Right lobe of liver (tissue), 6 donors: Measurements from ENCODE around the gene ZFP62. TPM values are rescaled to one million over a fixed set of nuclear protein-coding genes. Genes with fewer than 3 reads are reported as not detected.

ENCODE experiments used
- ATAC-seq, 4 donors: fragments of 200-7000 bp; cut with Tn5 transposase; one replicate each; pipeline ENCODE4 v1.9.1; 2020; ENCODE audit warnings: mild to moderate bottlenecking in 4 of 4, moderate library complexity in 4 of 4
- DNase-seq, 3 donors: peaks; one replicate each; pipeline ENCODE4 v3.0.0-alpha.2; 2020
- H3K27ac ChIP-seq, 3 donors: fragments of 200-600 bp; one replicate each; pipeline ENCODE4 v1.8.0; 2022
- H3K27me3 ChIP-seq, 2 donors: fragments of 200-600 bp; one replicate each; pipeline ENCODE4 v1.8.0; 2022
- H3K36me3 ChIP-seq, 4 donors: fragments of 200-600 bp; sonication (generic) in 1 of 4; one replicate each; pipeline versions ENCODE4 v1.5.1 to v1.8.0; 2017 to 2022; ENCODE audit warnings: control low read depth in 1 of 4
- H3K4me1 ChIP-seq, 4 donors: fragments of 200-600 bp; sonication (generic) in 1 of 4; one replicate each; pipeline versions ENCODE4 v1.5.1 to v1.8.0; 2017 to 2022; ENCODE audit warnings: control low read depth in 1 of 4
- H3K4me3 ChIP-seq, 3 donors: fragments of 200-600 bp; one replicate each; pipeline ENCODE4 v1.8.0; 2022
- H3K9me3 ChIP-seq, 4 donors: fragments of 200-600 bp; sonication (generic) in 1 of 4; one replicate each; pipeline versions ENCODE4 v1.5.1 to v1.8.0; 2017 to 2022; ENCODE audit warnings: control low read depth in 1 of 4
- CTCF ChIP-seq, 4 donors: fragments of 200-600 bp in 3 of 4; fragments of 450-650 bp in 1 of 4; IDR thresholded peaks; one replicate each; pipeline versions ENCODE4 v1.5.1 to v1.8.0; 2016 to 2022; ENCODE audit warnings: antibody characterized with exemption in 4 of 4, mild to moderate bottlenecking in 2 of 4
- POLR2A ChIP-seq: fragments of 450-650 bp; IDR thresholded peaks from one replicate; pipeline ENCODE4 v1.6.1; 2017; ENCODE audit warnings: antibody characterized with exemption, mild to moderate bottlenecking
- WGBS: methylation state at CpG from one replicate; pipeline ENCODE4 v1.1.6; 2018; ENCODE audit warnings: low coverage, low lambda C conversion rate; ENCODE audit not compliant: insufficient coverage; ENCODE audit errors: missing lambda C conversion rate; 5-methylcytosine and 5-hydroxymethylcytosine counted together
- intact Hi-C, 2 donors: fragments of 100-400 bp; cut with DNase I; formaldehyde crosslinking; loops; one replicate each; pipeline versions ENCODE4 v1.11.2 to v1.14.1; 2022
- total RNA-seq, 6 experiments: library from RNA; depleted of rRNA in 2 of 6; stranded (reverse); fragments of >200 nt in 2 of 6; fragmentation: NEBNext Ultra II Directional in 3 of 6; extraction: Animal tissue kit (Norgen Biotek cat#: 25700) in 3 of 6; gene quantifications; one replicate each; pipeline versions ENCODE4 v1.1.0 to v1.2.4, GENCODE V29; 2016 to 2023
- donor health status: DM: no; HTN: yes; CAD: no.
- donor health status: DM: no; HTN: no; CAD: no.
- donor health status: DM: no; HTN: no; CAD: no.
- donor health status: DM: no; HTN: yes; CAD: no.
- donor health status: DM: no; HTN: yes; CAD: no.

Gene ZFP62
- total RNA-seq, 6 experiments from 2014 or later: 3.6 to 9.0 (median 6.0) TPM

GRCh38 chr5:180848878-180849277 lies 12.2 kb downstream of the ZFP62 start:
- no peak for TF ChIP-seq POLR2A
- TF ChIP-seq CTCF (IDR thresholded peaks at IDR 0.05): no peak
- peaks cover 0 to 16% (median 15%) of the 10 kb centered on the region in 4 donors for H3K36me3 ChIP-seq
- H3K9me3 ChIP-seq: peaks cover 0 to 16% (median 7%) of the 10 kb centered on the region in 4 donors

GRCh38 chr5:180848265-180848664 lies 12.8 kb downstream of the ZFP62 start:
- Histone ChIP-seq H3K9me3 (peaks cover 0 to 16% (median 7%) of the 10 kb centered on the region in 4 donors), H3K36me3 (peaks cover 0 to 16% (median 15%) of the 10 kb centered on the region in 4 donors), H3K4me3 (no peak overlapping the region), H3K27me3 (no peaks in the 10 kb centered on the region), H3K27ac (no peak overlapping the region), H3K4me1 (peaks cover 0 to 7% (median 3%) of the 10 kb centered on the region in 4 donors)
- intact Hi-C loops: no loop called here
- DNase-seq: no peak
- 90% methylated on average over 1 of the region's 1 CpG for WGBS
- TF ChIP-seq CTCF (IDR thresholded peaks at IDR 0.05): no peak
- no peak for TF ChIP-seq POLR2A
- no peak for ATAC-seq

More at GRCh38 chr5:180848878-180849277, 12.2 kb downstream of the ZFP62 start:
- intact Hi-C loops: no loop called here
- Histone ChIP-seq H3K27ac (no peak overlapping the region), H3K4me3 (no peak overlapping the region), H3K4me1 (peaks cover 0 to 6% (median 3%) of the 10 kb centered on the region in 4 donors), H3K27me3 (no peaks in the 10 kb centered on the region)
- ATAC-seq: no peak
- DNase-seq: no peak
- WGBS: 100% methylated on average over 1 of the region's 1 CpG

GRCh38 chr5:180847026-180847425 lies 14.1 kb downstream of the ZFP62 start:
- Histone ChIP-seq H3K27ac (no peak overlapping the region), H3K27me3 (no peaks in the 10 kb centered on the region), H3K4me1 (peaks cover 0 to 7% (median 3%) of the 10 kb centered on the region in 4 donors), H3K9me3 (peaks cover 0 to 16% (median 7%) of the 10 kb centered on the region in 4 donors), H3K36me3 (peaks cover 0 to 16% (median 15%) of the 10 kb centered on the region in 4 donors), H3K4me3 (no peak overlapping the region)
- DNase-seq (no peak), ATAC-seq (no peak)
- WGBS: 48% methylated on average over 3 of the region's 3 CpGs
- TF ChIP-seq CTCF (IDR thresholded peaks at IDR 0.05) (no peak), POLR2A (no peak)
- intact Hi-C loops: no loop called here

GRCh38 chr5:180844858-180845257 lies 16.2 kb downstream of the ZFP62 start:
- no peak for TF ChIP-seq POLR2A
- no peak for TF ChIP-seq CTCF (IDR thresholded peaks at IDR 0.05)
- Histone ChIP-seq H3K27ac (no peak overlapping the region), H3K4me3 (no peak overlapping the region), H3K36me3 (peaks cover 0 to 3% (median 1%) of the 10 kb centered on the region in 4 donors), H3K4me1 (peaks cover 0 to 7% (median 3%) of the 10 kb centered on the region in 4 donors), H3K27me3 (no peaks in the 10 kb centered on the region), H3K9me3 (peaks cover 0 to 8% (median 2%) of the 10 kb centered on the region in 4 donors)
- 100% methylated on average over 1 of the region's 1 CpG for WGBS
- DNase-seq (no peak), ATAC-seq (no peak)
- intact Hi-C loops: no loop called here
